Colonic mucosa (tissue), 4 donors: ENCODE results near the gene SND1. TPM values are rescaled to one million over a fixed set of nuclear protein-coding genes. Genes with fewer than 3 reads are reported as not detected.

Source experiments
- DNase-seq: peaks from one replicate; pipeline ENCODE4 v3.0.0-alpha.2; 2020
- H3K27ac ChIP-seq: fragments of 200-600 bp; one replicate; pipeline ENCODE4 v1.8.0; 2021
- H3K27me3 ChIP-seq: fragments of 200-600 bp; one replicate; pipeline ENCODE4 v1.8.0; 2021
- H3K36me3 ChIP-seq: fragments of 200-600 bp; one replicate; pipeline ENCODE4 v1.8.0; 2021
- H3K4me1 ChIP-seq: fragments of 200-600 bp; one replicate; pipeline ENCODE4 v1.8.0; 2021; ENCODE audit warnings: mild to moderate bottlenecking
- H3K4me3 ChIP-seq: fragments of 200-600 bp; one replicate; pipeline ENCODE4 v1.8.0; 2021
- H3K9ac ChIP-seq, 2 donors: one replicate each; pipeline ENCODE4 v1.7.0; 2013; ENCODE audit warnings: control low read depth in 2 of 2, low read depth in 2 of 2, low read length in 2 of 2
- H3K9me3 ChIP-seq: fragments of 200-600 bp; one replicate; pipeline ENCODE4 v1.8.0; 2021
- intact Hi-C: fragments of 100-400 bp; cut with DNase I; formaldehyde crosslinking; loops from one replicate; pipeline ENCODE4 v1.14.1; 2022
- total RNA-seq, 2 donors: library from RNA; stranded (reverse); fragmentation: NEBNext Ultra II Directional in 1 of 2; extraction: Animal tissue kit (Norgen Biotek cat#: 25700) in 1 of 2; gene quantifications; one replicate each; pipeline ENCODE4 v1.2.1, GENCODE V29; 2021
- TF ChIP-seq, protein P1 (sequence below): fragments of 200-600 bp; IDR thresholded peaks from one replicate; pipeline ENCODE4 v1.8.0; 2022; ENCODE audit warnings: antibody characterized with exemption, mild to moderate bottlenecking
- donor health status: healthy.
- donor health status: DM: no; HTN: no; CAD: no.
- donor health status: DM: no; HTN: no; CAD: no.

Gene SND1
- total RNA-seq, 2 donors from 2014 or later, result 134 to 163 TPM

- no peak for DNase-seq
- Histone ChIP-seq H3K4me1 (no peaks in the 10 kb centered on the region), H3K36me3 (no peaks in the 10 kb centered on the region), H3K9ac (no peak overlapping the region), H3K9me3 (no peaks in the 10 kb centered on the region), H3K27ac (no peak overlapping the region), H3K27me3 (no peaks in the 10 kb centered on the region), H3K4me3 (no peak overlapping the region)
- intact Hi-C loops, result no loop called here
- TF ChIP-seq, protein P1, sequence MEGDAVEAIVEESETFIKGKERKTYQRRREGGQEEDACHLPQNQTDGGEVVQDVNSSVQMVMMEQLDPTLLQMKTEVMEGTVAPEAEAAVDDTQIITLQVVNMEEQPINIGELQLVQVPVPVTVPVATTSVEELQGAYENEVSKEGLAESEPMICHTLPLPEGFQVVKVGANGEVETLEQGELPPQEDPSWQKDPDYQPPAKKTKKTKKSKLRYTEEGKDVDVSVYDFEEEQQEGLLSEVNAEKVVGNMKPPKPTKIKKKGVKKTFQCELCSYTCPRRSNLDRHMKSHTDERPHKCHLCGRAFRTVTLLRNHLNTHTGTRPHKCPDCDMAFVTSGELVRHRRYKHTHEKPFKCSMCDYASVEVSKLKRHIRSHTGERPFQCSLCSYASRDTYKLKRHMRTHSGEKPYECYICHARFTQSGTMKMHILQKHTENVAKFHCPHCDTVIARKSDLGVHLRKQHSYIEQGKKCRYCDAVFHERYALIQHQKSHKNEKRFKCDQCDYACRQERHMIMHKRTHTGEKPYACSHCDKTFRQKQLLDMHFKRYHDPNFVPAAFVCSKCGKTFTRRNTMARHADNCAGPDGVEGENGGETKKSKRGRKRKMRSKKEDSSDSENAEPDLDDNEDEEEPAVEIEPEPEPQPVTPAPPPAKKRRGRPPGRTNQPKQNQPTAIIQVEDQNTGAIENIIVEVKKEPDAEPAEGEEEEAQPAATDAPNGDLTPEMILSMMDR, result no peak
Observed at GRCh38 chr7:127882313-127882920, 230.4 kb downstream of the SND1 start.

- intact Hi-C loops, result no loop called here
- Histone ChIP-seq H3K27me3 (no peaks in the 10 kb centered on the region), H3K27ac (no peak overlapping the region), H3K4me3 (no peak overlapping the region), H3K4me1 (no peaks in the 10 kb centered on the region), H3K9me3 (no peaks in the 10 kb centered on the region), H3K9ac (no peak overlapping the region), H3K36me3 (peaks cover 9% of the 10 kb centered on the region)
- DNase-seq, result no peak
- TF ChIP-seq, protein P1, result no peak
Observed at GRCh38 chr7:127884066-127884559, 232.1 kb downstream of the SND1 start.

DNA sequence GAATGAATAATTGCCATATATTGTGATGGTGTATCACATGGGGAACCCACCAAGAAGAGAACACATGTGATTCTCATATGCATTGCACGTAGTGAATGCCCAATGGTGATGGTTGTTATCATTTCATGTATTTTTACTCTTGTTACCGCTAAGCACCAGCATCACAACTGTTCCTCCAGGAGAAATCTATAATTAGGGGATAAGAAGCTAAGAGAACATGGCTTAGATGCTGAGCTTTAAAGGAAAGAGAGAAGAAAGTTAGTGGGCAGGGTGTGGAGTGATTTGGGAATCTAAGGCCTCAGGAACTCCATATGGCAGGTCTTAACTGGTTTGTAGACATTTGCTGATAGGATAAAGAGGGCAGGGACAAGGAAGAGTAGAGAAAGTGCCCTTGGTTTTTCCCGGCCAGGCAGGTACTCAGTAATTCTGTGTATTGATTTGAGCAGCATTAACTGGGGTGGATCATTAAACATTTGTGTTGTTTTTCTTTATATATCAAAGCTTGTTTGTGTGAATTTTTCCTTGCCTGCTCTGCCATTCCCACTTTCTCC, 233.3 kb downstream of the SND1 start:
- Histone ChIP-seq H3K4me3 (no peak overlapping the region), H3K27me3 (no peaks in the 10 kb centered on the region), H3K4me1 (no peaks in the 10 kb centered on the region), H3K9ac (no peak overlapping the region), H3K9me3 (no peaks in the 10 kb centered on the region), H3K36me3 (peaks cover 9% of the 10 kb centered on the region), H3K27ac (no peak overlapping the region)
- DNase-seq, result no peak
- intact Hi-C loops, result no loop called here
- TF ChIP-seq, protein P1, result no peak

DNA sequence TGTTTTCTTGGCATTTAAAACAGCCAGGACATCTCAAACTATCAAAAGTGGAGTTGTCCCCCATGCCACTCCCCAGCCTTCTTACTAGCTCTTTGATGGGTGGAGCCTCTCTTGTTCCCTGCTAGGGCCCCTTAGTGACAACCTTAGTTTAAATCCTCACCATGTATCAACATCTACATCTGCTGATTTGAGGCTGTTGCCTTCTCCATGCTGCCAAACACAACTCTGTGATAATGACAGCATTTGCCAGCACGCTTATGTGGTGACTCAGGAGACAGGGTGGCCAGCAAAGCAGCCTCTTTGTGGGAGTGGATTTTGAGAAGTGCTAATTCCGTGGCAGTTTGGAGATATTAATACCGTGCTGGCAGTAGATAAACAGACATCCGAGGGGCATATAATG, 233.8 kb downstream of the SND1 start:
- TF ChIP-seq, protein P1, result no peak
- intact Hi-C loops, result no loop called here
- Histone ChIP-seq H3K36me3 (peaks cover 9% of the 10 kb centered on the region), H3K27ac (no peak overlapping the region), H3K9me3 (no peaks in the 10 kb centered on the region), H3K9ac (no peak overlapping the region), H3K4me3 (no peak overlapping the region), H3K27me3 (no peaks in the 10 kb centered on the region), H3K4me1 (no peaks in the 10 kb centered on the region)
- DNase-seq, result no peak

- peaks cover 9% of the 10 kb centered on the region for H3K36me3 ChIP-seq
- no peak for DNase-seq
- H3K9me3 ChIP-seq, result no peaks in the 10 kb centered on the region
- H3K27ac ChIP-seq, result no peak overlapping the region
- intact Hi-C loops, result no loop called here
- no peak overlapping the region for H3K9ac ChIP-seq
- no peaks in the 10 kb centered on the region for H3K27me3 ChIP-seq
- H3K4me3 ChIP-seq, result no peak overlapping the region
- TF ChIP-seq, protein P1, result no peak
- H3K4me1 ChIP-seq, result no peaks in the 10 kb centered on the region
Observed at GRCh38 chr7:127886248-127886647, 234.3 kb downstream of the SND1 start.
